Fibroblast of lung (primary cell): ENCODE results near the gene KATNAL2. TPM values are rescaled to one million over a fixed set of nuclear protein-coding genes. Genes with fewer than 3 reads are reported as not detected.

ENCODE experiments used
- DNase-seq, 2 donors: peaks; one replicate each; pipeline versions ENCODE4 v3.0.0 to v3.0.0-alpha.2; 2010; ENCODE audit warnings: low read depth in 2 of 2
- H2AFZ ChIP-seq: 2 replicates; pipeline ENCODE4 v1.5.1; 2012; ENCODE audit warnings: low read length, control low read depth, inconsistent platforms
- H3K27ac ChIP-seq: 2 replicates; pipeline ENCODE4 v1.5.1; 2011; ENCODE audit warnings: low read length, control low read depth; ENCODE audit not compliant: insufficient read depth
- H3K27me3 ChIP-seq: 2 replicates; pipeline ENCODE4 v1.5.1; 2011; ENCODE audit warnings: mild to moderate bottlenecking, low read length; ENCODE audit not compliant: control insufficient read depth, insufficient read depth
- H3K36me3 ChIP-seq: 2 replicates; pipeline ENCODE4 v1.5.1; 2011; ENCODE audit warnings: low read length; ENCODE audit not compliant: control insufficient read depth, insufficient read depth
- H3K4me1 ChIP-seq: 2 replicates; pipeline ENCODE4 v1.5.1; 2011; ENCODE audit warnings: low read length; ENCODE audit not compliant: control insufficient read depth, insufficient read depth; ENCODE audit errors: extremely low read depth
- H3K4me2 ChIP-seq: 2 replicates; pipeline ENCODE4 v1.5.1; 2011; ENCODE audit warnings: low read length, control low read depth; ENCODE audit not compliant: insufficient read depth; ENCODE audit errors: extremely low read depth
- H3K4me3 ChIP-seq, 4 experiments: fragments of 200-600 bp in 1 of 4; sonication (generic) in 1 of 4; replicated peaks in 1 of 4; 2 replicates each; pipeline ENCODE4 v1.5.1; 2011 to 2016; ENCODE audit warnings: low read length in 4 of 4, low read depth in 3 of 4, mild to moderate bottlenecking in 3 of 4, control low read depth in 2 of 4, inconsistent platforms in 1 of 4, mixed read lengths in 1 of 4; ENCODE audit not compliant: insufficient read depth in 1 of 4; ENCODE audit errors: control extremely low read depth in 1 of 4
- H3K79me2 ChIP-seq: 2 replicates; pipeline ENCODE4 v1.5.1; 2012; ENCODE audit warnings: mild to moderate bottlenecking, low read length, inconsistent platforms; ENCODE audit not compliant: control insufficient read depth, insufficient read depth
- H3K9ac ChIP-seq: 2 replicates; pipeline ENCODE4 v1.5.1; 2011; ENCODE audit warnings: mild to moderate bottlenecking, low read length, control low read depth; ENCODE audit not compliant: insufficient read depth
- H3K9me3 ChIP-seq: 2 replicates; pipeline ENCODE4 v1.5.1; 2012; ENCODE audit warnings: low read depth, low read length; ENCODE audit not compliant: control insufficient read depth, insufficient read depth
- H4K20me1 ChIP-seq: 2 replicates; pipeline ENCODE4 v1.5.1; 2011; ENCODE audit warnings: low read length; ENCODE audit not compliant: control insufficient read depth, insufficient read depth; ENCODE audit errors: extremely low read depth
- EZH2 ChIP-seq: IDR thresholded peaks from 2 replicates; pipeline ENCODE4 v1.5.1; 2012; ENCODE audit warnings: low read length, control low read depth, mild to moderate bottlenecking; ENCODE audit errors: missing control alignments
- polyA plus RNA-seq, 2 donors: library from polyadenylated mRNA; depleted of rRNA in 1 of 2; stranded (reverse) in 1 of 2; unstranded in 1 of 2; fragments of >200 nt; gene quantifications; 2 replicates each; pipeline ENCODE4 v1.2.1, GENCODE V29; 2011 to 2012; ENCODE audit warnings: missing spikeins in 1 of 2
- total RNA-seq: library from RNA; depleted of rRNA; stranded (reverse); fragments of >200 nt; gene quantifications from 2 replicates; pipeline ENCODE4 v1.2.1, GENCODE V29; 2014
- TF ChIP-seq, protein P1 (sequence below), 2 donors: IDR thresholded peaks in 1 of 2; conservative IDR thresholded peaks in 1 of 2; 1 replicate in 1 of 2; 2 replicates in 1 of 2; pipeline ENCODE4 v1.5.1; 2011 to 2012; ENCODE audit warnings: low read length in 2 of 2, control low read depth in 1 of 2, inconsistent platforms in 1 of 2, low read depth in 1 of 2, mild to moderate bottlenecking in 1 of 2

The KATNAL2 gene
- total and polyA plus RNA-seq, 2 donors (not counting 1 experiment from before 2014, with no cell fraction given): 1.8 to 3.8 TPM

DNA sequence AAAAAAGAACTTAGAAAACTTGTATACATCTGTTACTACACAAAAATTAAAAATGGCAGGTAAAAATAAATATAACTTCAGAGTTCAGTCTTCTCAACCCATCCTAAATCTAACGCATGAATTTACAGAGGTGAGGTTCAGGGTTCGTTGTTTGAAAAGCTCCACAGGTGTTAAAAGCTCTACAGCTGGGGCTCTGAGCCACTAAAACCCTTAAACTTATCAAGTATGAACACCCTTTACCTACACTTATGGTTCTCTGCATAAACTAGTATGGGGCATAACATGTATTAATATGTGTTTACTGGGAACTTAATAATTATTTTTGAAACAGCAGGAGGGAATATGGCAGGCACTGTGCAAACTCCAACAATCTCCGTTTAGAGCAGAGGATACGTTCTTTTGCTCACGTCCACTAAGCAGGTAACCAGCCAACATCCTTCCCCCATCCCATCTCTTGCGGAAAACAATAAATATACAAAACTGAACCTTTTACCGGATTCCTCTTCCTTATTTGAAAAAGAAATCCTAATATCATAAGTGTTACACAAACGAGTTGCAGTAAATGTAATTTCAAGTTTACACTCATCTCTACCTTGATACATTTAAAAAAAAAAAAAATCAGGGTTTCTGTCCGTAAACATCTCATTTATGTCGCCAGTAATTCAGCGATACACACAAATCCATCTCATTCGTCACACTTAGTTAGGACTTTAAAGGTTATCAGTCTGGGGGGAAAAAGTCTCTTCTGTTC, 1.4 kb upstream of the KATNAL2 start:
- H3K4me2 ChIP-seq: peak overlapping the region; percentile 84
- TF ChIP-seq EZH2: no peak
- TF ChIP-seq, protein P1, sequence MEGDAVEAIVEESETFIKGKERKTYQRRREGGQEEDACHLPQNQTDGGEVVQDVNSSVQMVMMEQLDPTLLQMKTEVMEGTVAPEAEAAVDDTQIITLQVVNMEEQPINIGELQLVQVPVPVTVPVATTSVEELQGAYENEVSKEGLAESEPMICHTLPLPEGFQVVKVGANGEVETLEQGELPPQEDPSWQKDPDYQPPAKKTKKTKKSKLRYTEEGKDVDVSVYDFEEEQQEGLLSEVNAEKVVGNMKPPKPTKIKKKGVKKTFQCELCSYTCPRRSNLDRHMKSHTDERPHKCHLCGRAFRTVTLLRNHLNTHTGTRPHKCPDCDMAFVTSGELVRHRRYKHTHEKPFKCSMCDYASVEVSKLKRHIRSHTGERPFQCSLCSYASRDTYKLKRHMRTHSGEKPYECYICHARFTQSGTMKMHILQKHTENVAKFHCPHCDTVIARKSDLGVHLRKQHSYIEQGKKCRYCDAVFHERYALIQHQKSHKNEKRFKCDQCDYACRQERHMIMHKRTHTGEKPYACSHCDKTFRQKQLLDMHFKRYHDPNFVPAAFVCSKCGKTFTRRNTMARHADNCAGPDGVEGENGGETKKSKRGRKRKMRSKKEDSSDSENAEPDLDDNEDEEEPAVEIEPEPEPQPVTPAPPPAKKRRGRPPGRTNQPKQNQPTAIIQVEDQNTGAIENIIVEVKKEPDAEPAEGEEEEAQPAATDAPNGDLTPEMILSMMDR (conservative IDR thresholded peaks at IDR 0.05 in 1 of 2, IDR thresholded peaks at IDR 0.05 in 1 of 2; ENCODE audit: low read depth in 1 of 2, low read length in 2 of 2): no peak
- no peaks in the 10 kb centered on the region for H3K4me1 ChIP-seq
- no peak overlapping the region for H3K27ac ChIP-seq
- H2AFZ ChIP-seq: no peak overlapping the region
- H3K27me3 ChIP-seq: no peaks in the 10 kb centered on the region
- H3K36me3 ChIP-seq: no peaks in the 10 kb centered on the region
- H3K9me3 ChIP-seq: no peaks in the 10 kb centered on the region
- H3K4me3 ChIP-seq: peak overlapping the region; percentile 67 to 99 (median 86)
- H4K20me1 ChIP-seq: no peaks in the 10 kb centered on the region
- no peak for DNase-seq
- H3K9ac ChIP-seq: no peak overlapping the region
- H3K79me2 ChIP-seq: peaks cover 37% of the 10 kb centered on the region

DNA sequence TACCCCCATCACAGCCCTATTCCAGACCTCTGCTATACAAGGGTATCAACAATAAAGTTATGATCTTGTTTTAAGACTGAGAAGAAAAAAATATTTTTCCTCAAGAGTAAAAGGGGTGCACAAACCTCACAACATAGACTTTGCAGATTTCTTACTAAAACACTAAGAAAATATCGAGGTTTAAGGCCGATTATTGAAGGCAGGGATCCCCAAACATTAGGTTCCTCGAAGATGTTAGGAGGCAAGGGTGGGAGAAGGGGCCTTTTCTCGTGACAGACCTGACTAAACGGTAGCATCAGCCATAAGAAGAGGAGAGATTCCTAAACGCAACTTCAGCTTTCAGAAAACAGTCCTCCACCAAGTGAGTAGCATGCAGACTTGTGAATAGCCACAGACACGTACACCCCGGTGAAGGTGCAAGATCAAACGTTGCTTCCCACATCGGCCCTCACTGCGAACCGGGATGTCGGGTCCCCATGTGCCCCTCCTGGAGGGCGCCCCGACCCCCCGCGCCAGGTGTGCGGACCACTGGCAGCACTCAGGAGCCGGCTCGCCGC, 773 bp upstream of the KATNAL2 start:
- peak overlapping the region; percentile 61 for H3K27ac ChIP-seq
- no peaks in the 10 kb centered on the region for H3K4me1 ChIP-seq
- no peaks in the 10 kb centered on the region for H3K9me3 ChIP-seq
- peak overlapping the region; percentile 63 for H3K9ac ChIP-seq
- H3K79me2 ChIP-seq: peaks cover 36% of the 10 kb centered on the region
- no peaks in the 10 kb centered on the region for H3K36me3 ChIP-seq
- TF ChIP-seq EZH2: no peak
- TF ChIP-seq, protein P1 (conservative IDR thresholded peaks at IDR 0.05 in 1 of 2, IDR thresholded peaks at IDR 0.05 in 1 of 2; ENCODE audit: low read depth in 1 of 2, low read length in 2 of 2): no peak
- DNase-seq: peak; percentile 40 to 42
- peak overlapping the region; percentile 84 for H3K4me2 ChIP-seq
- peak overlapping the region; percentile 93 for H2AFZ ChIP-seq
- H3K27me3 ChIP-seq: no peaks in the 10 kb centered on the region
- no peaks in the 10 kb centered on the region for H4K20me1 ChIP-seq
- peak overlapping the region; percentile 67 to 99 (median 86) for H3K4me3 ChIP-seq

DNA sequence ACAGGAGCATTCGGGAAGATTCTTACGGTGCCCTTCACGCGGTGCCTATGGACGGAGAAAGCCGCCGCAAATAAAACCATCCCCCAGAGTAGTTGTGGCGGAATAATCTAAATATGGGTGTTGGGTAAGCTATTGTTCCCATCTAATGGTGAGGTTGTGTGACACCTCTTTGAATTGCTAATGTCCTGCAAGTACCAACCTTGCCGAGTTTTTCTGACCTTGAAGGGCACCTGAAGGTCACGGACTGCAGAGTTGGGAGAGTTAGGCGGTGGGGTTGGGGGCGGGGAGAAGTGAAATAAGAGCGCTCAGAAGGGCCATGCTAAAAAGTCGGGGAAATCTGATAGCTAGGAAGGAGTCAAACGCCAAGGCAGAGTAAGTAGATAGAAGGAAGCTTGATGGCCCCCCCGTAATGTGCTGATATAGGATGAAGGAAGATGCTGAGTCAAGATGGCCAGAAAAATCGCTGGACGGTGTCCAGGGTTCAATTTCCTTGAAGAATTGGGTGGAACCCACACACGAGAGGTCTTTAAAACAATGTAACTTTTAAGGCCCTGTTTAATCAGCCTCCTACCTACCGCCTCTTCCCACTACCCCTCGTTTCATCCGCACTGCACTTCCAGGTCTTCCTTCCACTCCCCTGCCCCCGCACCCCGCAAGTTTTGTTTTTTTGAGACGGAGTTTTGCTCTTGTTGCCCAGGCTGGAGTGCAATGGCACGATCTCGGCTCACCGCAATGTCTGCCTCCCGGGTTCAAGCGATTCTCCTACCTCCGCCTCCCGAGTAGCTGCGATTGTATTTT, 600 bp downstream of the KATNAL2 start:
- peak overlapping the region; percentile 58 to 88 (median 78) for H3K4me3 ChIP-seq
- no peaks in the 10 kb centered on the region for H3K36me3 ChIP-seq
- H3K79me2 ChIP-seq: peaks cover 29% of the 10 kb centered on the region
- peak overlapping the region; percentile 90 for H2AFZ ChIP-seq
- no peaks in the 10 kb centered on the region for H3K27me3 ChIP-seq
- DNase-seq: peak; percentile 33 to 61
- no peak for TF ChIP-seq EZH2
- TF ChIP-seq, protein P1 (conservative IDR thresholded peaks at IDR 0.05 in 1 of 2, IDR thresholded peaks at IDR 0.05 in 1 of 2; ENCODE audit: low read depth in 1 of 2, low read length in 2 of 2): no peak
- peak overlapping the region; percentile 84 for H3K9ac ChIP-seq
- H3K4me2 ChIP-seq: peak overlapping the region; percentile 94
- no peaks in the 10 kb centered on the region for H3K9me3 ChIP-seq
- H3K4me1 ChIP-seq: no peaks in the 10 kb centered on the region
- no peaks in the 10 kb centered on the region for H4K20me1 ChIP-seq
- peak overlapping the region; percentile 42 for H3K27ac ChIP-seq
